HG02981 (cell line): ENCODE data around the gene CLEC4F.

Experiments
- ATAC-seq: cut with Tn5 transposase; IDR thresholded peaks from one replicate; pipeline ENCODE4 v1.9.1; 2021; ENCODE audit warnings: mild to moderate bottlenecking, moderate library complexity; ENCODE audit not compliant: unreplicated experiment

CLEC4F gene

GRCh38 chr2:70789304-70790135 is 30.9 kb downstream of the CLEC4F start:
- ATAC-seq, result no peak

GRCh38 chr2:70785137-70785911 is 35.1 kb downstream of the CLEC4F start:
- ATAC-seq, result no peak

- ATAC-seq, result no peak
Measured at GRCh38 chr2:70784320-70784719, 36.1 kb downstream of the CLEC4F start.

- no peak for ATAC-seq
Measured at GRCh38 chr2:70779911-70780545, 40.4 kb downstream of the CLEC4F start.

GRCh38 chr2:70779491-70779890 is 40.9 kb downstream of the CLEC4F start:
- no peak for ATAC-seq

- no peak for ATAC-seq
Measured at GRCh38 chr2:70778676-70779075, 41.7 kb downstream of the CLEC4F start.

- no peak for ATAC-seq
Measured at GRCh38 chr2:70777450-70777849, 42.9 kb downstream of the CLEC4F start.

- no peak for ATAC-seq
Measured at GRCh38 chr2:70776266-70776665, 44.1 kb downstream of the CLEC4F start.

GRCh38 chr2:70775141-70775540 is 45.3 kb downstream of the CLEC4F start:
- no peak for ATAC-seq

GRCh38 chr2:70772486-70773155 is 47.8 kb downstream of the CLEC4F start:
- ATAC-seq, result no peak

- ATAC-seq, result peak; percentile 73
Measured at GRCh38 chr2:70771446-70771845, 49.0 kb downstream of the CLEC4F start.

GRCh38 chr2:70769450-70769849 is 50.9 kb downstream of the CLEC4F start:
- ATAC-seq, result no peak

GRCh38 chr2:70768590-70769085 is 51.8 kb downstream of the CLEC4F start:
- no peak for ATAC-seq

- ATAC-seq, result no peak
Measured at GRCh38 chr2:70767699-70768589, 52.5 kb downstream of the CLEC4F start, which contains the start of gene ADD2. ADD2 (minus strand) TSS chr2:70768200; CDS start chr2:70706408, 61,792 bp downstream.

GRCh38 chr2:70767079-70767698 is 53.2 kb downstream of the CLEC4F start:
- no peak for ATAC-seq

GRCh38 chr2:70766357-70767078 is 53.9 kb downstream of the CLEC4F start:
- no peak for ATAC-seq

GRCh38 chr2:70765507-70765906 is 54.9 kb downstream of the CLEC4F start:
- no peak for ATAC-seq

- ATAC-seq, result no peak
Measured at GRCh38 chr2:70759446-70759845, 61.0 kb downstream of the CLEC4F start.
